IPS DF 4.7 (cell line): ENCODE results near the gene IFT43.

Experiments
- DNase-seq: peaks from one replicate; pipeline ENCODE4 v3.0.0-alpha.2; 2013; ENCODE audit warnings: low spot score; ENCODE audit errors: extremely low read depth

IFT43 gene

GRCh38 chr14:76015191-76015590 lies 29.6 kb downstream of the IFT43 start:
- no peak for DNase-seq

- DNase-seq: no peak
These were observed 30.1 kb downstream of the IFT43 start for GRCh38 chr14:76015668-76016067.

GRCh38 chr14:76019676-76020075 lies 34.1 kb downstream of the IFT43 start:
- DNase-seq: no peak

- no peak for DNase-seq
These were observed 37.4 kb downstream of the IFT43 start for GRCh38 chr14:76022991-76023390.

- DNase-seq: no peak
These were observed 38.2 kb downstream of the IFT43 start for GRCh38 chr14:76023757-76024156.

- no peak for DNase-seq
These were observed 38.8 kb downstream of the IFT43 start for GRCh38 chr14:76024211-76024907.

- DNase-seq: no peak
These were observed 49.0 kb downstream of the IFT43 start for GRCh38 chr14:76034566-76034965.

GRCh38 chr14:76040704-76041103 lies 55.1 kb downstream of the IFT43 start:
- DNase-seq: no peak

GRCh38 chr14:76045773-76046172 lies 60.2 kb downstream of the IFT43 start:
- no peak for DNase-seq

GRCh38 chr14:76050250-76050649 lies 64.7 kb downstream of the IFT43 start:
- no peak for DNase-seq

- peak; percentile 33 for DNase-seq
These were observed 65.3 kb downstream of the IFT43 start for GRCh38 chr14:76050797-76051392.

GRCh38 chr14:76051717-76052465 lies 66.3 kb downstream of the IFT43 start:
- DNase-seq: no peak

GRCh38 chr14:76053572-76054355 lies 68.2 kb downstream of the IFT43 start:
- no peak for DNase-seq

- no peak for DNase-seq
These were observed 69.8 kb downstream of the IFT43 start for GRCh38 chr14:76055330-76055729.

GRCh38 chr14:76056128-76056527 lies 70.6 kb downstream of the IFT43 start:
- peak; percentile 28 for DNase-seq

GRCh38 chr14:76057914-76058313 lies 72.4 kb downstream of the IFT43 start:
- DNase-seq: no peak

- DNase-seq: no peak
These were observed 77.8 kb downstream of the IFT43 start for GRCh38 chr14:76063327-76063726.

GRCh38 chr14:76065519-76065918 lies 80.0 kb downstream of the IFT43 start:
- DNase-seq: no peak

GRCh38 chr14:76067536-76067935 lies 82.0 kb downstream of the IFT43 start:
- DNase-seq: no peak

GRCh38 chr14:76073717-76074116 lies 88.2 kb downstream of the IFT43 start:
- no peak for DNase-seq

- no peak for DNase-seq
These were observed 91.8 kb downstream of the IFT43 start for GRCh38 chr14:76077340-76077739.

- DNase-seq: no peak
These were observed 92.9 kb downstream of the IFT43 start for GRCh38 chr14:76078501-76078900.
